ENCODE data around the gene RABGAP1L.

The RABGAP1L gene

DNA sequence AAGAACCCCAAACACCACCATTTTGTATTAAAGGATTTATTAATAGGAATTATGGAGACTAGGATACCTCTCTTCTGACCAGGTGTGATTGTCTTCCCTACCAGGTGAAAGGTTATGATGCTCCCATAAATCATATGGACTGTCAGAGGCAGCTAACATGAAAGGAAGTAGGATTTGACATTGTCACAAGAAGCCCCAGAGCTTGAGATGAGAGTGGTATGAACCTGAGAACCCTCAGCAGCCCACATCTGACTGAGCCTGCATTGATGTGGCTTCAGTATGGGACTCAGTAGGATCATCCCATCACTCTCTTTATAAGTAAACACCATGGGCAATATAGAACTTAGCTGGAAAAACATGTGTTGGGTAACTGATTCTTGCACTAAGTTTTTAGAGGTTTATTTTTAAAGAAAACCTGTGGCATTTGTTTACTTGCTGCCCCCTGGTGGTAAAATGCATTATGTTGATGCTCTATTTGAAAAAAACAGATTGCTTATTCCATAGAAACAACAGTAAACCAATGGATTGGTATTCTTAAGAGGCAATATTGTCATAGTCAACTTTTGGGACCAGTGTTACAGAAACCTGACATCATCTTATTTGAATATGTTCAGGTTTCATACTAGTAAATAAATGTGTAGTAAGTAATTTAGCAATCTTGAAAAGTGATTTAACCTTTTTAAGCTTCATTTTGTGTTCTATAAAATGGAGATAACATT, 823.8 kb downstream of the RABGAP1L start:
- DNase-seq: peak; percentile 74

DNA sequence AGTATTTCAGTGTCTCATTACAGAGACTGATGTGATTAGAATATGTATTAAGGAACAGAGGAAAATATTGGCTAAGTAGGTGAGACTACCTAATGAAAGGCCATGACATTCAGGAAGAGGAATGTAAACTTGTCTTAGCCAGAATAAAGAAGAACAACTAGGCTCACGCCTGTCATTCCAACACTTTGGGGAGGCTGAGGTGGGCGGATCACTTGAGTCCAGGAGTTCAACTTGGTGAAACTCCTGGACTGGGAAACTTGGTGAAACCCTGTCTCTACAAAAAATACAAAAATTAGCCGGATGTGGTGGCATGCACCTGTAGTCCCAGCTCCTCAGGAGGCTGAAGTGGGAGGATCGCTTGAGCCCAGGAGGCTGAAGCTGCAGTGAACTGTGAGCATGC, 825.6 kb downstream of the RABGAP1L start:
- DNase-seq: no peak

DNA sequence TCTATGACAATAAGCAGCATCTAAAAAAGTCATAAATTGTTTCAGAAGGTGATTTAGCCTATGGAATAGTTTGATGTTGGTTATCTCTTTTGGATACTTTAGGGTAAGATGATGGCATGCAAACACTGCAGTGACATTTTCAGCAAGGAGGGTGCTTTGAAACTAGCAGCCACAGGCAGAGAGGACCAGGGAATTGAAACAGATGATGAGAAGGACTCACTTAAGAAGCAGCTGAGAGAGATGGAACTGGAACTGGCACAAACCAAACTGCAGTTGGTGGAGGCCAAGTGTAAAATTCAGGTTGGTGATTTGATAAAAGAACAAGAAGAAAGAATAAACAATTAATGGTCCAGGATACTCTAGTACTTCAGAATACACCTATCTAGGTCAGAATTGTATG, 829.2 kb downstream of the RABGAP1L start:
- no peak for DNase-seq

DNA sequence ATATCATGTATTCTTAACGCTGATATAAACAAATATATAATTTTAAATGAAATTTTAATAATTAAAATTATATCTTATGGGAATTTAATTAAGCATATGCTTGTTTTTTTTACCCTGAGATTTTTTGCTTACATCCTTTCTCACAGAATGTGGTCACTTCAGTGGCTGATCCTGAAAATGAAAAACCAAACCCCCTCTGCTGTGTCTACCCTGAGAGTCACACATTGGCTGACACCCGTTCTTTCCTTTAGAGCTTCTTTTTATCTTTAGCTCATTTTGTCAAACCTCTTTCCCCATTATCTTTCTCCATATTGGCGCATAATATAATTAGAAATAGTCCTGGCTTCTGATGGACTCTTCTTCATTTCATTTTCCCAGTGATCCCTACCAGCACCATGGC, 829.7 kb downstream of the RABGAP1L start:
- no peak for DNase-seq

DNA sequence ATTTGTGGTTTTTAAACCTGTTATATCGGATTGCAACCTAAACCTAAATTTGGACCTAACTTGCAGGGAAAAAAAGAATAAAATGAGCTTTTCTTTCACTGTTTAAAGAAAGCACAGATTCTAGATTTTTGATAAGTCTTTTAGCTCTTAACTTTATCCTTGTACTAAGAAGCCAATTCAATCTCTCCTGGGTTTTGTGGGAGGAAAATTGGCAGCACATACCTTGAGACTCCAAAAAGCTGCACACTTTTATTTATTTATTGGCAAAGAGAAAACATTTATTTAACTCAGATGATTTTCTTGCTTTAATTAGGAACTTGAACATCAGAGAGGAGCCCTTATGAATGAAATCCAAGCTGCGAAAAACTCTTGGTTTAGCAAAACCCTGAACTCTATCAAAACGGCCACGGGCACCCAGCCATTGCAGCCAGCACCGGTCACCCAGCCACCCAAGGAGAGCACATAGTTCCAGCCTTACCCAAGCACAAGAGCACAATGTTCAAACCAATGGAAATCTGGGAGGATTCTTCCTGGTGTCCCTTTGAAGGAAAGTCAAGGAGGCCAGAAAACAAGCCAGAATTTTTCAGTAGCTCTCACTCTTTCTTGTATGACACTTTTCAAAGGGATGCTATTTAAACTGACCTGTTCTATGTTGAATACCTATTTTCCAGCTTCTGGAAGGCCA, 830.4 kb downstream of the RABGAP1L start:
- DNase-seq: no peak

DNA sequence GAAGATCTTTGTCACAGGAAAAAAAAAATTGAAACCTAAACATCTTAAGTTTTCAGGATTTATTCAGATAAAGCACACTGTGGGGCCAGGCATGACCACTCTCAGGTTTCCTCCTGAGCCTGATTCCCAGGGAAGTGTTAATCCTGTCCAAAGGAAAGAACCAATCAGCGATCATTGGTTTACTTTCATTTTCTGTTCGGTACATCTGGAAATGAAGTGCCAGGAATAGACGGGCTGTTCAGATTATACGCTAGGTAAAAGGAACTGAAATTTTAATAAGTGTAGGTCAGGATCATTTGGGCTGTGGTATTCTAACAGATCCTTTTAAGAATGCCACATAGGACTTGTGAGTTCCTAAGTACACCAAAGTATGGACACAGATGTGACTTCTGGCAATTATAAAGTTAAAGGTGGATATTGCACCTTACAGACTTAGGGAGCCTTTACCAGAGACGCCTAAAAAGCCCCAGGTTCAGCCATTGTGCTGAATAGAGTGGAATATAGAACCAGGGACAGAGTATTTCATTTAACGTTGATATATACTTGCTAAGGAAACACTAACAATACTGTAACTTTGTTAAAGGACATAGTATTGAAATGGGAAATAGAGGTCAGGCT, 831.2 kb downstream of the RABGAP1L start:
- peak; percentile 64 for DNase-seq

DNA sequence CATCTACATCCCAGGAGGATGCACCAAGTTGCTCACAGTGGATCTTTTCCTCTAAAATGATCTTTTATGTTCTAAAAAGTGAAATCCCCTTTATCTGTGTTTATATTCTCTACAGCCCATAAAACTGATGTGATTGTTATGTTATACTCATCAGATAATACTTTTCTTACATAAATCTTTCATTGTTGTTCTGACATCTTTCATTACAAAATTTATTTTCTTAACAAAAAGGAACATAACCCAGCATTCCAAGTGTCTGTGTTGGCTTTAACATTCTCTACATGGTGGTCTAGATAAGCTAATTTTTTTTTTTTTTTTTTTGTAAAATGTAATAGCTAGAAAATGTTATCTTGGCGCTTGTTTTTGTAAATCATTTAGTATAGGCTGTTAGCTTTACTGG, 832.2 kb downstream of the RABGAP1L start:
- DNase-seq: no peak

DNA sequence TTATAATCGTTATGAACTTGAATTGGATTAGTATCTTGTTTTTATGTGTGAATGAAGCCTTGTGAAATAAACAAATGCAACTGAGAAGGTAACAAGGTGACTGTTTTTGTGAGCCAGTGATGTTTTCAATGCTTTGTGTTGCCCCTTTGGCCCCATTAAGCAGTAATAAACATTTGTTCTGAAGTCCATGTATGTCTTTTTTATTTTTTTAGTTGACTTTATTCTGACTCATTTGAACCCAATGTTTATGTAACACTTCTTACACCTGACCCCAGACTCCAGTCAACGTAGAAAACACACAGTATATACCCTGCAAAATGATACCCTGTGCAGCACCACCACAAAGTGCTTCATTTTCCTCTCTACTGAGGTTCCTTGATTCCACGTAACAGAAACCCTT, 835.8 kb downstream of the RABGAP1L start:
- DNase-seq: no peak

DNA sequence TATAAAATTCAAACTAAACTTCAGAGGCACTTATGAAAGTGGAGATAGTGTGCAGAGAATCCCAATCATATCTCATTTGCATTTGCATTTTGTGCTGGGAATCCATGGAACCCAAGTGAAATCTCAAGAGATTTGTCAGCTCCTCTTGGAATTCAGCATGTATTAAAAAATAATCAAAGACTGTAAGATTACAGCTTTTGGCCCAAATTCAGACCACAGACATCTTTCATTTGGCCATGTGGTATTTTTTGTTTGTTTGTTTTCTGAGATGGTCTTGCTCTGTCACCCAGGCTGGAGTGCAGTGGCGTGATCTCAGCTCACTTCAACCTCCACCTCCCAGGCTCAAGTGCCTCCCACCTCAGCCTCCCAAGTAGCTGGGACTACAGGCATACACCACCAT, 836.6 kb downstream of the RABGAP1L start:
- DNase-seq: no peak

DNA sequence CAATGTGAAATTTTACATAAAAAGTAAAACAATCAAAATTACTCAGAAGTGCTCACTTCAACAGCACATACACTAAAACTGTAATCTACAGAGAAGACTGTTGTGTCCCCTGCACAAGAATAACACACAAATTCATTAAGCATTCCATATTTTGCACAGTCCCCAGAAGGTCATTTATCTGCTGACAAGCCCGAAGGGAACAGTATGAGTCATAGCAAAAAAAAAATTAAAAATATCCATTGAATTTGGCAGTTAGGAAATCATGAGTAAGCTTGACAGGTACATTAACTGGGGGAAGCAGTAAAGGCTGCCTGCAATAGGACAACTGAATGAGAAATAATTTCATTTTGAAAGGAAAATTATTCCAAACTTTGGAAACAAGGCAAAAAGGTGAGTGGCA, 837.2 kb downstream of the RABGAP1L start:
- no peak for DNase-seq

DNA sequence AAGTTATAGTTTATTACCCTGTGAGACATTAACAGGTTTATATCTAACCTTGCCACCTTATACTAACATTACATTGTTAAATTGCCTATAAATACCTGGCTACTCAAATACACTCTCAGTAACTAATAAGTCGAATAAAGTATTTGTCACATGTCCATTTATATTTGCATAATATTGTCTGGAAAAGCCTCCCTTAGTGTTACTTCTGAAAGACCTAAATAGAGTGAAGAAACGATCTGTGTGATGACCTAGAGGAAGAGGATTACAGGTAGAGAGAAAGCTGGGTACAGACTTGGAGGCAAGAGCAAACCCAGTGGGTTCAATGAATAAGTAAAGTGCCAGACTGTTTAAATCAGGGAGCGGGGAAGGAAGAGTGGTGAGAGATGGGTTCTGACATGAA, 837.7 kb downstream of the RABGAP1L start:
- no peak for DNase-seq

DNA sequence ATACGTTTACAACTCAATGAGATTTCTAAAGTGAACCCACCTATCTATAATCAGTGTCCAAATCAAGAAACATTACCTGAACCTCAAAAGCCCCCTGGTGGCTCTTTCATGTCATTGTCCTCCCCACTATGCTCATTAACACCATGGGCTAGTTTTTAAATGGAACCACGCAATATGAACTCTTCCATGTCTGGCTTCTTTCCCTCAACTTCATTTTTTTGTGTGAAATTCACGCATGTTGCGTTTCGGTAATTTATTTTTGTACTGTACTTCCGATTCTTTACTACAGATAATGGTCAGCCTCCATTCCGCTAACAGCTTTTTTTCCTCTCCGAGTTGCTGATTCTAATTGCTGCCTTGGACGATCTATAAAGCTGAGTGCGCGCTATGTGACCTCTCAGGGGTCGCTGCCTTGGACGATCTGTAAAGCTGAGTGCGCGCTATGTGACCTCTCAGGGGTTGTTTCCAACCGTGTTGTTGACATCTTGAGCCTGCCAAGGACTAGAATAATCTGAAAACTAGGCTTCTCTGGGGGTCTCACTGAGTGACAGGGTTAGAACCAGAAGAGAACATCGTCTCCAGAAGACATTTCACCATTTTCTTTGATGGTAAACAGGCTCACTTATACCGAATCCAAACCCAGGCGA, 839.4 kb downstream of the RABGAP1L start:
- DNase-seq: peak; percentile 70

DNA sequence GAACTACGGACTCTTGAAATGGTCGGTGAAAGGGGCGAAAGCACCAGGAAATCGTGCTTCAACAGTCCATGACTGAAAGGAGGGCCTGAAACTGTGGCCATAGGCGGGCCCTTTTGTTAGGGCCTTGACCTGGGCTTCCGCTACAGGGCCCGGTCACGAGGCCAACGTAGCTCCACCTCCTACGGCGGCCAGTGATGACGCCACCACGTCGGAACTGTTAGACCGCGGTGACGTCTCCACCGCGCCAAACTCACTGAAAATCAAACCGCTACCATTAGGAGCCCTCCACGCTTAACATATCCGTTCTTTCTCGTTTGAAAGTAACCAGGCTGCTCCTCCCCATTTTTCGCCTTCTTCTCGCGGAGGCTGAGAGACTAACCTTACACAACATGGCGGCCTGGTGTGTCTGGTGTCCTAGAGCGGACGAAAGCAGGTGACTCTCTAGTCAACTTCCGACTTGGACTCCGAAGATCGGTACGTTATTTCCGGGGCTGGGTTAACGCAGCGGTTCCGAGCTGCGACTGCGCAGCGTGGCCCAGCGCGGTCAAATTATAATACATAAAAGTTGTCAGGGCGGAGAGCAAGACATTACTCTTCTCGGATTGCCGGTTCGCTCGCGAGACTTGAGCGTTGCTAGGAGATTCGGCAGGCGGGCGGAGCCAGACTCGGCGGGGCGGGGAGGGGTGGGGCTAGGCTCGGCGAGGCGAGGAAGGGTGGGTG, 840.1 kb downstream of the RABGAP1L start:
- DNase-seq: peak; percentile 99

DNA sequence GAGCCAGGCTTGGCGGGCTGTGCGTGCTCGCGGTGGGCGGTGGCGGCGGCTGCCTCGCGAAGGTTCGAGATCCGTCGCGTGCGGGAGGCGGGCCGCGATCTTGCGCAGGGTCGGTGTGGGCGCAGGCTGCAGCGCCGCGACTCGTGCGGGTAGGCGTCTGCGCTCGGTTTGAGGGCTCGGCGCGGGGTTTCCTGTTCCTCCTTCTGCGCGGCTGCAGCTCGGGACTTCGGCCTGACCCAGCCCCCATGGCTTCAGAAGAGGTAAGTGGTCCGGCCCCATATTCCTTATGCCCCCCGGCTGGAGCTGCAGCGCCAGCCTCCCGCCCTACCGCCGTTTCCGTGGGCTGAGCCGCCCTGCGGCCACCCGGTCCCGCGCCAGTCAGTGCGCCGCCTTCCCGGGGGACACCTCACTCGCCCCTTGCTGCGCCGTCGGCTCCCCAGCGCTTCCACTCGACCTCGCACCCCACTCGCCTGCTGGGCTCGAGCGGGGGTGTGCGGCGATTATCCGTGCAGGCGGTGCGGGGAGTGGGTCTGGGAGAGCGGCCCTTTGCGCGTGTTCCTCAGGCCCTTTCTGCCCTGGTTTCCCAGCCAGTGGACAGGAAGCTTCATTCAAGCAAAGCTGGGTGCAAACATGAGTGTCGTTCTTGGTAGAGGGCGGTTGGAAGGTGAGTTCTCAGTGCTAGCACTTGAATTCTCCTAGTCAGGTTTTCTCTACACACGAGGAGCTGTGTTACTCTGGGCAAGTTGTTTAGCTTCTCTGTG, 840.8 kb downstream of the RABGAP1L start, which contains the start of gene CACYBP:
Gene CACYBP, plus strand, starts transcription at position 12 of the 761 bp plus-strand sequence. Its CDS starts 234 bp downstream, at position 246.
- peak; percentile 32 for DNase-seq

DNA sequence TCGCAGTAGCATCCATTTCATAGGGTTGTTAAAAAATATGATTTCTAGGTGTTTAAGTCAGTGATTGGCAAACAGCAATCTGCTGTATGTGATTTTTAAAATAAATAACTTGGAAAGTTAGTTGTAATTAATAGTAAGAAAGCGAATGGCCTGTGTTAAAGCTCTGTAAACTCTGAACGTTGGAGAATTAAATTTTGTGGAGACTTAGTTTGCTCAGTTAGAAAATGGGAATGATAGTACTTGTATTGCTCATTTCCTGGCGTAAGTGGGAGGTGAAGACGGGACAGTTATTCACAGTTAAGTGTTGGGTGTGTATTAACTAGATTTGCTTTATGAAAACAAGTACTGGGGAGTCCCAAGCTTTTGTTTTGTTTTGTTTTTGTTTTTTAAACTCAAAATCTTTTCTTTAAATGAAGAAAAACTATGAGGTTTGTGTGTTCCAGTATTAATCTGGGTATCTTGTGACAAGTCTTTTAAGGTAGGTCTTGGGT, 841.4 kb downstream of the RABGAP1L start:
- peak; percentile 25 for DNase-seq

DNA sequence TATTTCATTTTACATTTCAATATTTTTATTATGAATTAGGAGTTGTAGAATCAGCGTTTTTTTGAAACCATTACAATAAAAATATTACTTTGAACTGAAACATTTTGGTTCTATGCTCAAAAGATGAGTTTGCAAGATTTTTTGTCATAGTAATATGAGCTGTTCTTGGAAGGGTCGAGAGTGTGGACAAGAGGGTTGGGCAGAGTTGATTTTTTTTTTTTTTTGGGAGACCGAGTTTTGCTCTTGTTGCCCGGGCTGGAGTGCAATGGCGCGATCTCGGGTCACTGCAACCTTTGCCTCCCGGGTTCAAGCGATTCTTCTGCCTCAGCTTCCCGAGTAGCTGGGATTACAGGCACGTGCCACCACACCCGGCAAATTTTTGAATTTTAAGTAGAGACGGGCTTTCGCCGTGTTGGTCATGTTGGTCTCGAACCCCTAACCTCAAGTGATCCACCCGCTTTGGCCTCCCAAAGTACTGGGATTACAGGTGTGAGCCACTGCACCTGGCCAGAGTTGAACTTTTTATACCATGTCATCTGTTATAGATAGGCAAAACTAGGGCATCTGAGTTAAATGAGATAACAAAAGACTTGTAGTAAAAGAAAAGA, 843.7 kb downstream of the RABGAP1L start:
- no peak for DNase-seq

DNA sequence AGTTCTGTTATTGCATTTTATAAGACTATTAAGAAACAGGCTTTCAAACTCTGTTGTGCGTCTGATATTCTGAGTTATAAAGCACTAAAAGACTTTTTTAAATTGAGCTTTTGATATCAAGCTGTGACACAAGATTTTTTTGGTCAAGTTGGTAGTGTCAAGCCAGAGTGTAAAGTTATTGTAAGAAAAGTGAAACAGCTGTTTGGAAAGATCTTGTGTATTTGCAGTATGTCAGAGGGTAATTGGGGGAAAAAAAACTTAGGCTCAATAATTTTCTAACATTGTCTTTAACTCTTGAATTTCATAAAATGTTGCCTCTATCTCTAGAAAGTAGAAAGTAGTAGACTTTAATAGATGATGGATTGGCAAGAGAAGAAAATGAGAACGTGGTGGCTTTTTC, 844.2 kb downstream of the RABGAP1L start:
- DNase-seq: no peak

DNA sequence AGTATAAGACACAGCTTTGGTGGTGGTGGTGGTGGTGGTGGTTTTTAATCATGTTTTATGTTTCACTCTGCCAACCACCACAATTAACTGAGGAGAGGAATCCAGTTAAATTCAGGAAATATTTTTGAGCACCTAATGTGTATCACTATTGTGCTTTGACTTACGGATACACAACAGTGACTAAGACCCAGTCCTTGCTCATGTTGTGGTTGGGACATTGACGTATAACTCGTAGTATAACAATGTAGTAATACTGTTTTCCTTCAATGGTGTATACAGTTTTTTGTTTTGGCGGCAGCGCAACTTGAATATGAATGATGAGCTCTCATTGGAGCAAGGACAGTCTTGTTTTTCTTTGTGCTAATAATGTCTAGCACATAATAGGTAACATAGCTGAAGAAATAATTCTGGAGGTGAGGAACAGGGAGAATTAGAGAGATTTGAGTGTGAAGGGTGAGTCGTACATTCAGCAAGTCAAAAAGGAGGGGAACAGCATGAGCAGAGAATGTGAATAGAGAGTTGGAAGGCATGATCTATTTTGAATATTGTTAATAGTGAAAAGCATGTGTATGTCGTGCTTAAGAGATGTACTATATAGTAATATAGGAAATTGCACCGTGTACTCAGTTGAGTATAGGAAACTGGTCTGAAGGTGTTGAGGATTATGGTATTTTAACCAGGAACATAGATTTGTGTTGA, 845.9 kb downstream of the RABGAP1L start:
- DNase-seq: no peak

DNA sequence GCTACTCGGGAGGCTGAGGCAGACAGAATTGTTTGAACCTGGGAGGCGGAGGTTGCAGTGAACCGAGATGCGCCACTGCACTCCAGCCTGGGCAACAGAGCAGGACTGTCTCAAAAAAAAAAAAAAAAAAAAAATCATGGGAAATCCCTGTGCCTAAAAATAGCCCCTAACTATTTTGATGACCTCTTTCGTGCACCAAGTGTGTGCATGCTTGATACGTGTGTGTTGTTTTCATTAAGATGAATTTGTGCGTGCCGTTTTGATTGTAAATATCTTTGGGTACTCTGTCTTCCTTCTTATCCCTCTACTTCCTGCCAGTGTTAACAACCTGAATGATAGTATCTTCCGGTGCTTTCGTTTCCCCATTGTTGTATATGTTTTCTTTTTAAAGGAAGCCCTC, 850.2 kb downstream of the RABGAP1L start:
- DNase-seq: no peak

DNA sequence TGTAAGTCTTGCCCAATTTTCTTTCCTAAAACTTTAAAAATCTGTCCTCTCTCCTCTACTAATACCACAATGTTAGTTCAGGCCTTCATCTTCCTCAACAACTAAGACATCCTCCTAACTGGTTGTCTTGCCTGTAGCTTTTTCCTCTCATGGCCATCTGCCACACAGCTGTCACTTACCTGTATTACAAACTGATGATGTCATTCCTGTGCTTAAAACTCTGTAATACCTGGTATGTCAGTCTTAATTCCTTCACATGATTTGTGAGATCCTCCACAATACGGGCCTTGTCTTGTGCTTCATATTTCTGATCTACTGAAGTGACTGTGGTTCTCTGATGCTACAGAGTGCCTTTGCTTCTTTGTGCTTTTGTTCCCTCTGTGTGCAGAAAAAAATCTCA, 854.1 kb downstream of the RABGAP1L start:
- DNase-seq: no peak

DNA sequence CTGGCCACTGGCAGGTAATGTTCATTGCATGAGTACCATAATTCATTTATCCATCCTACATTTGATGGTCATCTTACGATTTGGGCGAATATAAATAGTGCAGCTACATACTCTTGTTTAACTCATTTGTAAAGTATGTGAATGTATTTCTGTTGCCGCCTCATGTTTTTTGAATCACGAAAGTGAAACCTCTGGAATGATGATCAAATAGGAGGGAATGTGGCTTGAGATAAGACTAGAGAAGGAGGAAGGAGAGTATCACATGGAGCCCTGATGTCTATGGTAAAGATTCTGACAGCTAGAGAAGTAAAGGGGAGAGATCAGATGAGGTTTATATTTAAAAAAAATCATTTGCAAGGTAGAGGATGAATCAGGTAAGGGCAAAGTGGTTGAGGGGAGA, 855.9 kb downstream of the RABGAP1L start:
- no peak for DNase-seq

All from suppressor macrophage treated with lipopolysaccharide for 4 hours (primary cell).